Ishikawa (cell line): ENCODE results near the gene ATP8A2.

Experiments
- CEBPB ChIP-seq: IDR thresholded peaks from 2 replicates; pipeline ENCODE4 v1.6.1; 2012
- CREB1 ChIP-seq: IDR thresholded peaks from 2 replicates; pipeline ENCODE4 v1.6.1; 2012; ENCODE audit warnings: low read depth
- EGR1 ChIP-seq: IDR thresholded peaks from 2 replicates; pipeline ENCODE4 v1.6.1; 2012
- EP300 ChIP-seq: IDR thresholded peaks from 2 replicates; pipeline ENCODE4 v1.6.1; 2012; ENCODE audit warnings: borderline replicate concordance
- FOXM1 ChIP-seq: IDR thresholded peaks from 2 replicates; pipeline ENCODE4 v1.6.1; 2012; ENCODE audit warnings: low read depth, borderline replicate concordance
- MAX ChIP-seq: IDR thresholded peaks from 2 replicates; pipeline ENCODE4 v1.6.1; 2012
- RAD21 ChIP-seq: IDR thresholded peaks from 2 replicates; pipeline ENCODE4 v1.6.1; 2012; ENCODE audit warnings: low read depth
- REST ChIP-seq: IDR thresholded peaks from 2 replicates; pipeline ENCODE4 v1.6.1; 2012; ENCODE audit warnings: low read depth, mild to moderate bottlenecking
- TAF1 ChIP-seq: IDR thresholded peaks from 2 replicates; pipeline ENCODE4 v1.6.1; 2012; ENCODE audit warnings: low read depth, mild to moderate bottlenecking
- TCF12 ChIP-seq: IDR thresholded peaks from 2 replicates; pipeline ENCODE4 v1.6.1; 2012; ENCODE audit warnings: low read depth
- TEAD4 ChIP-seq: IDR thresholded peaks from 2 replicates; pipeline ENCODE4 v1.6.1; 2012
- USF1 ChIP-seq: IDR thresholded peaks from 2 replicates; pipeline ENCODE4 v1.6.1; 2012
- YY1 ChIP-seq: IDR thresholded peaks from 2 replicates; pipeline ENCODE4 v1.6.1; 2012; ENCODE audit warnings: low read depth

- no peak for TF ChIP-seq REST
- TF ChIP-seq RAD21, result no peak
- TF ChIP-seq TEAD4, result no peak
- TF ChIP-seq CEBPB, result no peak
- TF ChIP-seq MAX, result no peak
- TF ChIP-seq TAF1, result no peak
- no peak for TF ChIP-seq EP300
- TF ChIP-seq USF1, result no peak
- no peak for TF ChIP-seq FOXM1
- no peak for TF ChIP-seq YY1
- TF ChIP-seq CREB1, result no peak
- TF ChIP-seq EGR1, result no peak
- TF ChIP-seq TCF12, result no peak
These were observed 675.3 kb downstream of the ATP8A2 start for GRCh38 chr13:26047040-26047439.
